HG03060 (cell line): ENCODE measurements around the gene SMYD3.
"Not testable (repeated sequence)": the region's sequence is repeated elsewhere in the genome, so short reads cannot be mapped to it uniquely, and the experiment has no call there.

Source experiments
- ATAC-seq: cut with Tn5 transposase; IDR thresholded peaks from one replicate; pipeline ENCODE4 v1.9.1; 2021; ENCODE audit warnings: low read depth, moderate number of reproducible peaks; ENCODE audit not compliant: unreplicated experiment

SMYD3 gene

DNA sequence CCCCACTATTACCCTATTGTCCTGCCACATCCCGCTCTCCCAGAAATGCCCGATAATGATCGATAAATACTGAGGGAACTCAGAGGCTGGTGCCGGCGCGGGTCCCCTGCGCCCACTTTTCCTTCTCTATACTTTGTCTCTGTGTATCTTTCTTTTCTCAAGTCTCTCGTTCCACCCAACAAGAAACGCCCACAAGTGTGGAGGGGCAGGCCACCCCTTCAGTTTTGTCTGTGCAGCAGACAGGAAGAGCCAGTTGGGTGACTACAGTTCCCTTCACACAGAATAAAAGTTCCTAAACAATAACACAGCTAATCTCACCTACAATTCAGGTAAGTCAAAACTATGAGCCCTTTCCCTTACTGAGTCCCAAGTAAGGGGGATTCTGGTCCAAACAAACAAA lies 423.7 kb downstream of the SMYD3 start:
- no peak for ATAC-seq

DNA sequence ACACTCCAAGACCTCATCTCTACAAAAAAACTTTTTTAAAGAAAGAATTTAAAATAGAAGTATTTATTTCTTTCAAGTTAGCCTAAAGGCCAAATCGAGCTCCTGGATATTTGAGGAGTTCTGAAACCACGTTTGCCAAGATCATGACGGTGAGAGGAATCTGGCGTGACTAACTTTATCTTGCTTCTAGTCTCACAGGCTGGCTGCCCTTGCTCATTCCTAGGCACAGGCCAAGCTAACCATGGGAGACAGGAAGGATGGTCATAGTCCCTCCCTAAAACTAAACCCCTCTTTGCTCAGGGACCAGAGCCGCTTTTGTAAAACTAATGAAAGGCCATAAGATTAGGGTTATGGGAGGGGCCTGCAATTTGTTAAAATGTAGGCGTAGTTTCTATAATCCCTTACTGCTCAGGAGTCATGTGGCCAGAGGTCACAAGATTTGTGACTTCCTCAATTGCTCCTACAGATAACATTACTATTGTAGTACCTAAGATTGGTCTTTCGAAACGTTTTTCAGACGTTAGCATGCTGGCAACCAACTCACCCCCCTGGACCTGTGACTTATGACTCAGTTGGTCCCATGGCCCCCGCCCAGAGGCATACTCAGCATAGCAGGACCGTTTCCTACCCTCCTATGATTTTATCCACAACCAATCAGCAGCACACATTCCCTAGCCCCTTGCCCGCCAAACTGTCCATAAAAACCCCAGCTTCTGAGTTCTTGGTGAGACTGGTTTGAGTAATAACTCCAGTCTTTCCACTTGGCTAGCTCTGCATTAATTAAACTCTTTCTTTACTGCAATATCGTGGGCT lies 425.0 kb downstream of the SMYD3 start:
- no peak for ATAC-seq

DNA sequence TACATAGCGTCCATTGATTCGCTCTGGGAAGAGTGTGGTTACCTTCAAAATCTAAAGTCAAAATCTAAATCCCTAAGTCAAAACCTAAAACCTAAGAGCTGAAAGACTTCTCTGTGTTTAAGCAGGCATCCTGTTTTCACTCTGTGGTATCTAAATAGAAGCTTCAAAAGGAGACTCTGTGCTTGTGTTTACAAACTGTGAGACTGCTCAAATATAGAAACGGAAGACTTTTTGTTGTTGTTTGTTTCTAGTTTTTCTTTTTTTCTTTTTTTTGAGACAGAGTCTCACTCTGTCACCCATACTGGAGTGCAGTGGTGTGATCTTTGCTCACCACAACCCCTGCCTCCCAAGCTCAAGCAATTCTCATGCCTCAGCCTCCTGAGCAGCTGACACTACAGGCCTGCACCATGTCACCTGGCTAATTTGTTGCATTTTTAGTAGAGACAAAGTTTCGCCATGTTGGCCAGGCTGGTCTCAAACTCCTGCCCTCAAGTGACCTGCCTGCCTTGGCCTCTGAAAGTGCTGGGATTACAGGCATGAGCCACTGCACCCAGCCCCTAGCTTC lies 425.9 kb downstream of the SMYD3 start:
- ATAC-seq: no peak

DNA sequence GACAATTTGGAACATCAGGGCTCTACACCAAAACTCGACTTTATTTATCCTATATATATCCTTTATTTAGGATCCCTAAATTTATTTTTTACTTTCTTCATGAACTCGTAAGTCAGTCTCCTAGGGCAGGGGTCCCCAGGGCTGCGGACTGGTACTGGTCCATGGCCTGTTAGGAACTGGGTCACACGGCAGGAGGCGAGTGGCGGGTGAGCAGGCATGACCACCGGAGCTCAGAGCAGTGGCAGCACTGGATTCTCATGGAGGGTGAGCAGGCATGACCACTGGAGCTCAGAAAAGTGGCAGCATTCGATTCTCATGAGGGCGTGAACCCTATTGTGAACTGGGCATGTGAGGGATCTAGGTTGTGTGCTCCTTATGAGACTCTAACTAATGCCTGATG lies 427.0 kb downstream of the SMYD3 start:
- ATAC-seq: no peak

DNA sequence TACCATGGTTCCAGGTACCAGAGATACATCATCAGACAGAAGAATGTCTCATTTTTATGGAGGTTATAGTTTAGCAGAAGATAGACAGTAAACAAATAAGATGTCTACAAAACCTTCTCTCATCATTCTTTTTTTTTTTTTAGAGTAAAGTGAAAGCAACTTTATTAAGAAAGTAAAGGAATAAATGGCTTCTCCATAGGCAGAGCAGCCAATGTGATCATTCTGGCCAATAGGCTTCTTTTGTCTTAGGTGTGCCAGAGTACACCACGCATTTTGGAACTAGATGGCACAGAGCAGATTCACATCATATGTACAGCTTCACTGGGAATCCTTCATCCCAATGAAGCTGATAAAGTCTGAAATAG lies 428.2 kb downstream of the SMYD3 start:
- no peak for ATAC-seq

DNA sequence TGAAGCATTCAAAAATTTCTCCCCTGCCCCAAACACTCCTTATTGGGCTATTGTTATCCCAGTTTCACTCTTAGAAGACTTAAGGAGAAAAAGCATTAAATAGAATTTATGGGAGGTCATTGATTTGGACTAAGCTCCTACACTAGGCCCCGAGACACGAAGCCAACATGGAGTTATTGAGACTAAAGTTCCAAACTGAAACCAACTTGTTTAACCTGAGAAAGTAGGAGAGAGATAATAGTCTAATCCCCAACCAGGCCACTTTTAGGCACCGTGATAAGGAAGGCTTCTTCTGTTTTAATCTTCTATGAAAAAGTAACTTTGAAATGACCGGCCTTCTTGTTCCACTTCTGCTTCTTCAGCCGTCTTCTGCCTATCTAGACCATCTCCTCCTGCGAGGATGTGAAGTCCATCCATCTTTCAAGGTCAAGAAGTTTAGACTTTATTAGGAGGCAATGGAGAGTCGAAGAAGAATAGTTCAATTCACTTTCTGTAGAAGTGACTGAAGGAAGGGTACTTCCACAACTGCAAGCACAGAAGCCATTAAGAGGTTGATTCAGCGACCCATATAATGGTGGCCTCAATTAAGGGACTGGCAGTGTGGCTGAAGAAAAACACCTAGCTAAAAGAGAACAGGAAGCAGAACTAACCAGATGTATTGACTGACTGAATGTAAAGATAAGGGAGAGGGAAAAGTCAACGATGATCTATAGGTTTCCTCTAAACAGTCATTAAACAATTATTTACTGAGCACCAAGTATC lies 428.8 kb downstream of the SMYD3 start:
- no peak for ATAC-seq

DNA sequence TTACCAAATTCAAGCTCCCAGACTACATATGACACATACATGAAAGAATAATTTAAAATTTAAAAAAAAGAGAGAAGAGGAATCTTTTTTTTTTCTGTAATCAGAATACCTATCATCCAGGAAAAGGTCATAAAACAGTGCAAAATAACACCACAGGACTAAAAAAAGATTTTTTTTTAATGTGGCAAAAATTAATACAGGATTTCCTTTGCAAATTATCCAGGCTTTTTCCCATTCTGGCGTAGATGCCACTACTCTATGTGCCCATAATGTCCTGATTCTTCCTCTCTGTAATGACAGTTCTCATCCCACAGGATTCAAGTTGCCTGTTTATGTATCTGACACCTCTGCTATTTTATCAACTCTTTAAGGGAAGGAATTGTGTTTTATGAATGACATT lies 429.6 kb downstream of the SMYD3 start:
- ATAC-seq: no peak

DNA sequence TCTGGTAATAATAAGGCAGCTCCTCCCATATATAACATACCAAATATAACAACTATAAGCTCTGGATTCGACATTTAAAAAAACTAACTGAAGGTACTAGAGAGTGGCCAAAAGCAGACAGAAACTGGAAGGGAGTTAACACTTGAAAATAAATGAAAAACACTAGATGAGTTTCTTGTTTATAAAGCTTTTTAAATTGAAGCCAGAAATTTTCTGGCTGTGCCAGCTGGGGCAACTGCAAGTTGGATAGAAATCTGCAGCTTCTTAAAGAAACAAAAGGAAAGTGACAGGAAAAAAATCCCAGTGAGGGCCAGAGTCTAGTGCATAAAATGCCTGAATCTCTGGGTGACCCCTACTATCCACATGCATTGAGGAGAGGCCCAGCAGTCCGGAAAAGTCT lies 432.7 kb downstream of the SMYD3 start:
- no peak for ATAC-seq

DNA sequence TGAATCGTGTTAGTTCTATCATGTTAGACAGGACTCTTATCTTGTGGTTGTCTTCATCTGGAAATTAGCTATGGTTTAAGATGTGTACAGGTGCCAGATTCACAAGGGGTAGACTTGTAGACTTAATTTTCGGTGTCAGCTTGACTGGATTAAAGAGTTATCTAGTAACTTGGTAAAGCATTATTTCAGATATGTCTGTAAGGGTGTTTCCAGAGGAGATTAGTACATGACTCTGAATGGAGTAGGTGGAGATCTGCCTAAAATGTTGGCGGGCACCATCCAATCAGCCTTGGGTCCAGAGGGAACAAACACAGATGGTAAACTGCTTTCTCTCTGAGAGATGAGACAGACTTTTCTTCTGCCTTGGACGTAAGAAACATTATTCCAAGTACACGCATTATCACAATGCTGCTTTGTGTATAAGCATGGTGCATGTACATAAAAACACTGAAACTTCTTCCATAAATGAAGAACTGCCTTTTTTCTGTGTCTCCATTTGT lies 434.6 kb downstream of the SMYD3 start:
- ATAC-seq: no peak

DNA sequence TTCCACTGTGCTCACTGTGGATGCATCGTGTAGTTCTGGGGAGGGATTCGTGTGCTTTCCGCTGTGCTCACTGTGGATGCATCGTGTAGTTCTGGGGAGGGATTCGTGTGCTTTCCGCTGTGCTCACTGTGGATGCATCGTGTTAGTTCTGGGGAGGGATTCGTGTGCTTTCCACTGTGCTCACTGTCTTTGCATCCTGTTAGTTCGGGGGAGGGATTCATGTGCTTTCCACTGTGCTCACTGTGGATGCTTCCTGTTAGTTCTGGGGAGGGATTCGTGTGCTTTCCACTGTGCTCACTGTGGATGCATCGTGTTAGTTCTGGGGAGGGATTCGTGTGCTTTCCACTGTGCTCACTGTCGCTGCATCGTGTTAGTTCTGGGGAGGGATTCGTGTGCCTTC lies 435.1 kb downstream of the SMYD3 start:
- not testable (repeated sequence) for ATAC-seq

DNA sequence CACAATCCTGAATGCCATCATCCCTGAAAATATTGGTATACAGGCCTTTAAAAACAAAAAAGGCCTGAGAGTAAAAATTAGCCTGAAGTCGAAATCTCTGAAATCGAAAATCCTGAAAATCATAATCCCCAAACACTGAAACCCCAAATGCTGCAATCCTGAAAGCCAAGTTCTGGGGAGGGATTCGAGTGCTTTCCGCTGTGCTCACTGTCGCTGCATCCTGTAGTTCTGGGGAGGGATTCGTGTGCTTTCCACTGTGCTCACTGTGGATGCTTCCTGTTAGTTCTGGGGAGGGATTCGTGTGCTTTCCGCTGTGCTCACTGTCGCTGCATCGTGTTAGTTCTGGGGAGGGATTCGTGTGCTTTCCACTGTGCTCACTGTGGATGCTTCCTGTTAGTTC lies 435.5 kb downstream of the SMYD3 start:
- not testable (repeated sequence) for ATAC-seq

DNA sequence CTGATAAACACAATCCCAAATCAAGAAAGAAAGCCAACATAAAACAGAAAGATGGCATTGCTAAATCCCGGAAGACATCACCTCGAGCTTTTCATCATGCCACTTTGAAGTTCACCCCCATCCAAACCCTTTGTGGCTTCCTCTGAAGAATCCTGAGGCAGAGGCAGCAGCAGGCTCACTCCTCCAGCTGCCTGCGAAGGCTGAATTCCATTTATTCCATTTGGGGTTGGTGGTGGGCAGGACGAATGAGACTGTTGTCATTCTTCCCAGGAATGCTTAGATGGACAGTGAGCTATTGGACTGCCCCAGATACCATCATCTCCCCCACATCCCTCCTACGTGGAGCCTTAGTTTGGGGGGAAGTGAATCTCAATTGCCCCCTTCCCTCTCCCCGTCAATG lies 437.5 kb downstream of the SMYD3 start:
- ATAC-seq: no peak

DNA sequence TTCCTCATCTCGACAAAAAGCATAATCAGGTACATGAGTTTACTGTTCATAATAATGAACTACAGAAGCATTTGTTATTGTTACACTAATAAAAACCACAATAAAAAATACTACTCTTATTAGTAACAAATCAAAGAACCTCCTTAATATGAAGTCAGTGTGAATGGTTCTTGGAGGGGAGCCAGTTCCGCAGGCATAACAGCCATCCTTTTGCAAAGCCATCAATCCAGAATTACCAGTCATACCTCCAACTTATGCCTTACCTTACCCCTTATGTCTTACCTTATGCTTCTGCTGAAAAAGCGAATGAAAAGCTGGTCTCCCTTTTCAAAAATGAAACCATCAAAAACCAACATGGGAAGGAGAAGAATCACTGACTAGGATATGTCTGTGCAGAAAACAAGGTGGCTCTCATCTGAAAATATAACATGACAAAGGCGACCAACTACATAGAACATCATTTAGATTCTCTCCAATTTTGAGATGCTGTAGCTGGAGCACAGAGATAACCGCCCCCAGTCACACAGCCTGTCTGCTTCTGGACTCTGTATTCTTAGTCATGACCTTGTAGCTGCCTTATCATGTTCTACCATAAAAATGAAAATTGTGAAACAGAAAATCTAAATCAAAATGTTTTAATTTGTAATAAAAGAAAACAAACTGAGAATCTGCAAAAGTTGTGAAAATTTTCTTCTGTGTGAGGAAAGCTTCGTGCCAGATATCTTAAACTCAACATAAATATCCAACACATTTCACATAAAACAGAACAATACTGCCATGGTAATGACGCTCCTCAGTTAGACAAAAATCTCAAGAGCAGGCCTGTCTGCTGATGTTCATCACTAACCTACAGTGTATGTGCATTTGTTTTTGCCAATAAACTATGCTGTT lies 438.2 kb downstream of the SMYD3 start:
- ATAC-seq: no peak

DNA sequence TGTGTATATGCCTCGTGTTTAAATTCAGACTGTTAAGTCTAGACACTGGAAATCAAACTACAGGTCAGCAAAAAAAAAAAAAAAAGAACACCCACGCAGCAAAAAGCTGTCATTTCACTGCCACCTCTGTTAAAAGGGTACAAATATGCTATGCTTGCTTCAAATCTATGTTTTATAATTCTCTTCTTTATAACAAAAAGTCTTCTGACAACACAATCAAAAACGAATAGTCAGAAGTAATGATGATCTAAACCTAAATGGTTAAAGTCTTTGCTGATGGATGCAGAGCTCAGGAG lies 438.9 kb downstream of the SMYD3 start:
- ATAC-seq: no peak

DNA sequence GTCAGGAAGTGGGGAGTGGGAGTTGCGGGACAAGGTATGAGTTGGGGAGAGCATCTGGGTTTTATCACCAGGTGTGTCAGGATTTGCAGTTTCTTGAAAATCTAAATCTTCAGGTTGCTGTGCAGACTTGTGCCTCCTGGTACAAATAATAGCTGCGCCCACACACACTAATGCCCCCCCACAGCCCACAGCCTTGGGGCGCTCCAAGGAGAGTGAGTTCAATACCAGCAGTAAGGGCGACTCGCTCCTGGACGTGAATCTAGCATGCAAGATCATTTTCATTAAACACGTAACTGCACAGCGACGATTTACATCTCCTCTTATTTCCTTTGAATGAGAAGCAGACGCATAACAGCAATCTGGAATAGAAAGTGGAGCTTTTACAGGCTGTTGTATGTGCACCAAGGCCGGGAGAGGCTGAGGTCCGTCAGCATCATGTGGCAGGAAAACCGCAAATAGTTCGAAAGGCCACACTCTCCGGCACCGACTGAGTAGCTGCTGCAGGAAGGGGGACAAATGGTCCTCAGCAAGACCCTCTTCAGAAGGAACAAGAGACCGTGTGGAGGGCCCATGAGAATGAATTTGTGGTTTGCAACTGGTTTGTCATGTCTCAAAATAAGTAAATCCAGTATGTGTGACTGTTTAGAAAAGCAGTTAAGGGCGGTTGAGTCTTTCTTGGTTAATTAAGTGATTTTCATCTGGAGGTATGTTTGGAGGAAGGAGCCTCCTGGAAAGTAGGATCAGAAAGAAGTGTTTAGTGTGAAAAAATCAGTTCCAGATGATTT lies 439.5 kb downstream of the SMYD3 start:
- no peak for ATAC-seq

DNA sequence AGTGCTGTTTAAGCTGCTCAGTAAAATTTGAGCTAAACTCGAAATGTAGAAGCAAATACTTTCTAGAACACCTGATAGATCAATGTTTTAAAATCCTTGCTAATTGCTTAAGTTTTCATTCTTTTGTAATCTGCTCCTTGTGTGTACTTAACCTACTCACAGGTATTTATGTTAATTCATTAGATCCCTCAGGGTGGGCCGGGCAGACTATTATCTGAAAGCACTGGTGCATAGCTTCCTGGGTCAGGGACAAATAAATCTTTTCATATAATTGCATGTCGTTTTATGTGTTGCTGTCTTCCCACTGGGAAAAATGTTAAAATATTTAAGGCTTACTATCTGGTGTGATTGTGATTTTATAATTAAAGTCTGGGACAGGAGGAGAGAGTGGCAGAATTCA lies 440.5 kb downstream of the SMYD3 start:
- ATAC-seq: no peak

DNA sequence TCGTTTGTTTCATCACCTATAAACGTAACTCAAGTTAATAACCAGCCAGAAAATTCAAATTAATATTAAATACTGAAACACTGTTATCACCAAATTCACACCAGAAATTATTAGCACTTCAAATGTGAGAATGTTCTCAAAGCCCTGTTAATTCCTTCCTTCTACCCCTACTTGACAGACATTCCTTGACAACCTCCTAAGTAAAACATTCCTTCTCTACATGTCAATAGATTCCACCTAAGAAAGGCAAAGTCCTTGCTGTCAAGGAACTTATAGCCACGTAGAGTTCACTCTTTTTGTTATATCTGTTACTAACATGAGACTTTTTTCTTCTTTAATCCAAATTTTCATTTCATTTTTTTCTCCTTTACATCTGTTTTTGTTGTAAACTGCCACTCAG lies 441.5 kb downstream of the SMYD3 start:
- ATAC-seq: no peak

DNA sequence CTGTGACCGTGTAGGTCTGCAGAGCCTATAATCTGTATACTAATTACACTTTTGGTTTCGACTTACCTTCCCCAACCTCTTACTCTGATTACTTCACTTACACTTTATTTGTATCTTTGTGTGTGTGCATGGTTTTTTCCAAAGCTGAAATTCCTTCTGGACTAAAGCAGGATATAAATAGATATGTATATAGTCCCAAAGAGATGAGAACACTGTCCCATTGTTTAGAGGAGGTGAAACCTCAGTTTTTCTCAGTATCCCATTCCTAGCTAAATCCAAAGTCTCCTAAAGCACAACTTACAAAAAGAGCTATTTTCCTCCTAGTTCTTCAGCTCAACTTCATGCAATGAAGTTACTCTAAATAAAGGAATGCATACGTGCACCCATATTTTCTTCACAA lies 442.2 kb downstream of the SMYD3 start:
- no peak for ATAC-seq

DNA sequence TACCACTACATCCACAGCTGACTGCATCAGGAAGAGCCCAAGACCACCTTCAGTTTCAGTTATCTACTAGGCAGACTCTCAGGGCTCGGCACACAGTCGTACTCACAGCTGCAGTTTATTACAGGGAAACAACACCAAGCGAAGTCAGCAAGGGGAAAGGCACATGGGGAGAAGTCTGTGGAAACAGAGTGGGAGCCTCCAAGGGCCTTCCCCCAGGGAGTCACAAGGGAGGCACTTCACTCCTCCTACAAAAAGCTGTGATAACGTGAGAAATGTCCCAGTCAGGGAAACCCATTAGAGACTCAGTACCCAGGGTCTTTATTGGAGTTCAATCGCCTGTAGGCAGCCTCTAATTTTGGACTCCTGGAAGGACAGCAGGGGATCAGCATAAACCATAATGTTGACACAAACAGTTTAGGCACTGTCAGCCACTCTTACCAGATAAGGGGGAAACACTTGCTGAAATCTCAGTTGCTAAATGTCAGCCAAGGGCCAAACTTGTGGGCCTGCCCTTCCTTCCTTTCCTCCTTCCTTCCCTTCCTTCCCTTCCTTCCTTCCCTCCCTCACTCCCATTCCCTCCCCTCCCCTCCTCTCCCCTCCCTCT lies 444.0 kb downstream of the SMYD3 start:
- ATAC-seq: no peak

DNA sequence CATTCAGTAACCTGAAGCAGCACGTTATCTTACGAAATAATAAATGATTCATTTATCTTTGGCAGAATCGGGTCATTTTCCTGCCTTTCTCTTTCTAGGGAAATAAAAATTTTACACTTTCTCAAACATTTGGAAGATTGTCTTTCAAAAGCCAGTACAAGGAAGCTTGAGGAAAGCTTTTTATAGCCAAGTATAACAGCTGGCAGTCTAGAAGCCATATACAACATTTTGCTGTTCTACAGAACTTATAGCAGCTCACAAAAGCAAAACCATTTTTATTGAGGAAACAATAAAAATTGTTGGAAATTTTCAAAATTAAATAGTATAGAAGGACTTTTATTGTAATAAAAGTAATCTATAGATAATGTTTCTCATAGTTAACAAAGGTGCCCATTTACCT lies 448.6 kb downstream of the SMYD3 start:
- no peak for ATAC-seq
